Thoracic aorta (tissue), 2 donors: ENCODE results near the gene ADAMTS12. TPM values are rescaled to one million over a fixed set of nuclear protein-coding genes. Genes with fewer than 3 reads are reported as not detected.
"Not testable (repeated sequence)": the region's sequence is repeated elsewhere in the genome, so short reads cannot be mapped to it uniquely, and the experiment has no call there.

ENCODE experiments used
- ATAC-seq: fragments of 150-250 bp; one replicate; pipeline ENCODE4 v1.8.0; 2017; ENCODE audit warnings: low read depth; ENCODE audit not compliant: insufficient number of reproducible peaks, low FRiP score
- DNase-seq: peaks from one replicate; pipeline ENCODE4 v3.0.0-alpha.2; 2020; ENCODE audit warnings: low spot score
- H3K27ac ChIP-seq, 2 donors: fragments of 200-600 bp; sonication (generic); 1 replicate in 1 of 2; 2 replicates in 1 of 2; pipeline ENCODE4 v1.5.1; 2016; ENCODE audit warnings: mild to moderate bottlenecking in 2 of 2, moderate library complexity in 2 of 2
- H3K27me3 ChIP-seq: fragments of 200-600 bp; sonication (generic); replicated peaks from 2 replicates; pipeline ENCODE4 v1.6.0; 2016; ENCODE audit warnings: mild to moderate bottlenecking; ENCODE audit not compliant: insufficient read depth
- H3K36me3 ChIP-seq: fragments of 200-600 bp; sonication (generic); one replicate; pipeline ENCODE4 v1.5.1; 2016
- H3K4me1 ChIP-seq, 2 donors: fragments of 200-600 bp; sonication (generic); 1 replicate in 1 of 2; 2 replicates in 1 of 2; pipeline versions ENCODE4 v1.5.1 to v1.6.0; 2016; ENCODE audit warnings: low read depth in 2 of 2, mild to moderate bottlenecking in 1 of 2; ENCODE audit not compliant: control insufficient read depth in 1 of 2
- H3K4me3 ChIP-seq: fragments of 200-600 bp; sonication (generic); 2 replicates; pipeline ENCODE4 v1.5.1; 2016; ENCODE audit warnings: mild to moderate bottlenecking
- H3K9me3 ChIP-seq: fragments of 200-600 bp; sonication (generic); 2 replicates; pipeline ENCODE4 v1.5.1; 2016
- total RNA-seq, 2 donors: library from RNA; depleted of rRNA; stranded (reverse); fragments of >200 nt; gene quantifications; one replicate each; pipeline versions ENCODE4 v1.1.0 to v1.2.3, GENCODE V29; 2016
- TF ChIP-seq, protein P1 (sequence below): fragments of 200-600 bp; sonication (generic); IDR thresholded peaks from one replicate; pipeline ENCODE4 v1.5.1; 2019; ENCODE audit warnings: antibody characterized with exemption

Gene ADAMTS12
- total RNA-seq, 2 donors from 2014 or later = 7.3 to 8.0 TPM

DNA sequence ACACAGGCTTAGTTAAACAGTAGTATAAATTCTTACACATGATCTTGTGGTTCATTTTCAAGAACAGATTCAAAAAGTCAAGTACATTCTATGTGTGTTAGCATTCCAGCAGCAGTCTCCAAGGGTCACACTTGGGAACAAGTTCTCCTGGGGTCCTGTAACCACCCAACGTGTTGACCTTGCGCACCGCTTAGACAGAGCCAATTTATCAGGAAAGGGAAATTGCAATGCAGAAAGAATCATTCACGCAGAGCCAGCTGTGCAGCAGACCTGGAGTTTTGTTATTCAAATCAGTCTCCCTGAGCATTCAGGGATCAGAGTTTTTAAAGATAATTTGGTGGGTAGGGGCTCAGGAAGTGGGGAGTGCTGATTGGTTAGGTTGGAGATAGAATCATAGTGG lies 35.9 kb upstream of the ADAMTS12 start:
- Histone ChIP-seq H3K27me3 (no peaks in the 10 kb centered on the region), H3K9me3 (no peaks in the 10 kb centered on the region), H3K27ac (no peak overlapping the region), H3K36me3 (no peaks in the 10 kb centered on the region), H3K4me3 (no peak overlapping the region), H3K4me1 (no peaks in the 10 kb centered on the region)
- TF ChIP-seq, protein P1, sequence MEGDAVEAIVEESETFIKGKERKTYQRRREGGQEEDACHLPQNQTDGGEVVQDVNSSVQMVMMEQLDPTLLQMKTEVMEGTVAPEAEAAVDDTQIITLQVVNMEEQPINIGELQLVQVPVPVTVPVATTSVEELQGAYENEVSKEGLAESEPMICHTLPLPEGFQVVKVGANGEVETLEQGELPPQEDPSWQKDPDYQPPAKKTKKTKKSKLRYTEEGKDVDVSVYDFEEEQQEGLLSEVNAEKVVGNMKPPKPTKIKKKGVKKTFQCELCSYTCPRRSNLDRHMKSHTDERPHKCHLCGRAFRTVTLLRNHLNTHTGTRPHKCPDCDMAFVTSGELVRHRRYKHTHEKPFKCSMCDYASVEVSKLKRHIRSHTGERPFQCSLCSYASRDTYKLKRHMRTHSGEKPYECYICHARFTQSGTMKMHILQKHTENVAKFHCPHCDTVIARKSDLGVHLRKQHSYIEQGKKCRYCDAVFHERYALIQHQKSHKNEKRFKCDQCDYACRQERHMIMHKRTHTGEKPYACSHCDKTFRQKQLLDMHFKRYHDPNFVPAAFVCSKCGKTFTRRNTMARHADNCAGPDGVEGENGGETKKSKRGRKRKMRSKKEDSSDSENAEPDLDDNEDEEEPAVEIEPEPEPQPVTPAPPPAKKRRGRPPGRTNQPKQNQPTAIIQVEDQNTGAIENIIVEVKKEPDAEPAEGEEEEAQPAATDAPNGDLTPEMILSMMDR = no peak
- DNase-seq (no peak), ATAC-seq (no peak)

DNA sequence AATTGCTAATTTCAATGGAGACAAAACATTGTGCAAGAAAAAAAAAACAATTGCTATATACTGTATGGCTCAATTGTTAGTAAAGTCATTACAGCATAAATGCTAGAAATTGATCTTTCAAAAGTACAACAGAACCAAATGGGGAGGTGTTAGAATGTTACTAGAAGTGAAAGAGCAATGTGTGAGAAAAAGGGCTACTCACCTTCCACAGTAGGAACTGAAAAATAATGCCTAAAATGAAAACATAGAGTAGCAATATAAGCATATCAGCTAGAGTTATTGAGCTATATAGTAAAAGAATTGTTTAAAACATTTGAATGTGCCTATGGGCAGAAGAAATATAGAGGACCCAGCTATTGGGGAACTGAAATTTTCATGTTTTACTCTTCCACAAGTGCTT lies 33.5 kb upstream of the ADAMTS12 start:
- no peaks in the 10 kb centered on the region for H3K9me3 ChIP-seq
- H3K27me3 ChIP-seq = no peaks in the 10 kb centered on the region
- H3K36me3 ChIP-seq = no peaks in the 10 kb centered on the region
- TF ChIP-seq, protein P1 = no peak
- no peak overlapping the region for H3K27ac ChIP-seq
- no peaks in the 10 kb centered on the region for H3K4me1 ChIP-seq
- ATAC-seq = no peak
- DNase-seq = no peak
- no peak overlapping the region for H3K4me3 ChIP-seq

DNA sequence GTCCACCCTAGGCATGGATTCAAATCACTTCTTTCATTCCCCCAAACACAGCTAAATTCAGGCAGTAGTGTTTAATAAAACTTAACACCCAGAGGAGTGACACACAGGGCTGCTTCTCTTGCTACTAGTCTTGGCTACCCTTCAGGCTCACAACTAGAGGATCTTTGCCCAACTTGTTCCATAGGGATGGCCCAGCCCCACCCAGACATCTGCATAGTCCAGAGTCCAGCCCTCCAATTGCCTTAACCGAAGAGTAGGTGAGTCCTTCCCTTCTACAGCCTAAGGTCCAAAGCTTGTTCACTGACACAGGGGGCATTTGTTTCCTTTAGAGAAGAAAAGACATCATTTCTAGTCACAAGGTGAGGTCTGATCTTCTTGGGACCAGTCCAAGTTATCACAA lies 29.2 kb upstream of the ADAMTS12 start:
- DNase-seq (no peak), ATAC-seq (no peak)
- H3K36me3 ChIP-seq = no peaks in the 10 kb centered on the region
- H3K9me3 ChIP-seq = peaks cover 4% of the 10 kb centered on the region
- TF ChIP-seq, protein P1 = no peak
- H3K27me3 ChIP-seq = no peaks in the 10 kb centered on the region
- H3K27ac ChIP-seq = no peak overlapping the region
- no peak overlapping the region for H3K4me3 ChIP-seq
- H3K4me1 ChIP-seq = no peaks in the 10 kb centered on the region

DNA sequence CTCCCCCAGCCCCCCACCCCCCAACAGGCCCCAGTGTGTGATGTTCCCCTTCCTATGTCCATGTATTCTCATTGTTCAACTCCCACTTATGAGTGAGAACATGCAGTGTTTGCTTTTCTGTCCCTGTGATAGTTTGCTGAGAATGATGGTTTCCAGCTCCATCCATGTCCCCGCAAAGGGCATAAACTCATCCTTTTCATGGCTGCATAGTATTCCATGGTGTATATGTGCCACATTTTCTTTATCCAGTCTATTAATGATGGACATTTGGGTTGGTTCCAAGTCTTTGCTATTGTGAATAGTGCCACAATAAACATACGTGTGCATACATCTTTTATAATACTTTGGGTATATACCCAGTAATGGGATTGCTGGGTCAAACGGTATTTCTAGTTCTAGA lies 23.1 kb upstream of the ADAMTS12 start:
- ATAC-seq, H3K27me3 ChIP-seq, H3K36me3 ChIP-seq, DNase-seq, H3K27ac ChIP-seq, H3K4me3 ChIP-seq, H3K9me3 ChIP-seq, H3K4me1 ChIP-seq: not testable (repeated sequence)

DNA sequence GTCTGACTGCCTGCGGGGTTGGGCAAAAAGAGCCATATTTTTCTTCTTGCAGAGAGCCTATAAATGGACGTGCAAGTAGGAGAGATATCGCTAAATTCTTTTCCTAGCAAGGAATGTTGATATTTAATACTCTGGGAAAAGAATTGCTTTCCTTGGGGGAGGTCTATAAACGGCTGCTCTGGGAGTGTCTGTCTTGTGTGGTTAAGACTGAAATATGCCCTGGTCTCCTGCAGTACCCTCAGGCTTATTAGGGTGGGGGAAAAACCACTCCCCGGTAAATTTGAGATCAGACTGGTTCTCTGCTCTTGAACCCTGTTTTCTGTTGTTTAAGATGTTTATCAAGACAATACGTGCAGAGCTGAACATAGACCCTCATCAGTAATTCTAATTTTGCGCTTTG lies 14.5 kb upstream of the ADAMTS12 start:
- H3K4me1 ChIP-seq, H3K27ac ChIP-seq, H3K4me3 ChIP-seq, H3K27me3 ChIP-seq, ATAC-seq, DNase-seq, H3K36me3 ChIP-seq: not testable (repeated sequence)
- peaks cover 10% of the 10 kb centered on the region for H3K9me3 ChIP-seq

DNA sequence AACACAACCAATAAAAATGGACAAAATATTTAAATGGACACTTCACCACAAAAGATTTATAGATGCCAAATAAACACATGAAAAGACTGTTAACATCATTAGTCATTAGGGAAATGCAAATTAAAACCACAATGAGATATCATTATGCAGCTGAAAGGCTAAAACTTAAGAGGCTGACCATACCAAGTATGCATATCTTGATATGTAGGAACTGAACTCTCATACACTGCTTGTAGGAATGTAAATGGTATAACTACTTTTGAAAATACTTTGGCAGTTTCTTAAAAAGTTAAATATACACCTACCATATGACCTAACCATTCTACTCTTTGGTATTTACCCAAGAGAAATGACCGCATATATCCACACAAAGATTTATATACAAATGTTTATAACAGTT lies 13.6 kb upstream of the ADAMTS12 start:
- no peak for DNase-seq
- TF ChIP-seq, protein P1 = no peak
- ATAC-seq = no peak

More for the DNA sequence above, 13.6 kb upstream of the ADAMTS12 start:
- Histone ChIP-seq H3K36me3 (no peaks in the 10 kb centered on the region), H3K9me3 (peaks cover 10% of the 10 kb centered on the region), H3K27ac (no peak overlapping the region), H3K4me3 (no peak overlapping the region), H3K27me3 (no peaks in the 10 kb centered on the region), H3K4me1 (no peaks in the 10 kb centered on the region)
